ENCODE data around the gene SH3RF3. TPM values are rescaled to one million over a fixed set of nuclear protein-coding genes. Genes with fewer than 3 reads are reported as not detected.

The SH3RF3 gene
- polyA plus RNA-seq, 1 donor (not counting 4 experiments of a cell fraction or from before 2014, with no cell fraction given), result 0.08 TPM

GRCh38 chr2:109260886-109261700 lies 132.1 kb downstream of the SH3RF3 start:
- H3K4me1 ChIP-seq (ENCODE audit: control insufficient read depth, extremely low read depth, insufficient read depth, low read length), result no peaks in the 10 kb centered on the region
- DNase-seq (ENCODE audit: low read depth, low spot score) (no peak), FAIRE-seq (no peak)
- H3K4me3 ChIP-seq (ENCODE audit: control insufficient read depth in 2 of 3, extremely low read depth in 1 of 3, insufficient read depth in 2 of 3, low read depth in 1 of 3, low read length in 3 of 3), result no peak overlapping the region
- H2AFZ ChIP-seq (ENCODE audit: control insufficient read depth, low read length), result no peak overlapping the region
- H3K4me2 ChIP-seq (ENCODE audit: control insufficient read depth, extremely low read depth, insufficient read depth, low read depth, low read length), result no peak overlapping the region
- H3K9me3 ChIP-seq (ENCODE audit: control insufficient read depth, low read depth, low read length), result no peaks in the 10 kb centered on the region
- no peak overlapping the region for H3K27ac ChIP-seq (ENCODE audit: control insufficient read depth, insufficient read depth, low read length)
- H3K79me2 ChIP-seq (ENCODE audit: control insufficient read depth, insufficient read depth, low read length), result no peaks in the 10 kb centered on the region
- dilution Hi-C loops (cut with MboI; ENCODE audit: extremely low pct_ligation_motif_present, low sequenced_read_pairs), result no loop called here
- H3K9ac ChIP-seq (ENCODE audit: control insufficient read depth, extremely low read depth, insufficient read depth, low read length), result no peak overlapping the region
- TF ChIP-seq CTCF (optimal IDR thresholded peaks at IDR 0.05 in 1 of 3, IDR thresholded peaks at IDR 0.05 in 1 of 3, conservative IDR thresholded peaks at IDR 0.05 in 1 of 3; ENCODE audit: extremely low read depth in 1 of 3, insufficient read depth in 2 of 3, low read length in 3 of 3) (peak in 2 of 3 experiments; percentile 41 to 69), EZH2 (IDR thresholded peaks at IDR 0.05; ENCODE audit: low read length) (no peak)
- no peaks in the 10 kb centered on the region for H3K9me1 ChIP-seq (ENCODE audit: control insufficient read depth, extremely low read depth, insufficient read depth, low read length)
- H3K36me3 ChIP-seq (ENCODE audit: control insufficient read depth in 2 of 2, extremely low read depth in 1 of 2, insufficient read depth in 2 of 2, low read length in 2 of 2), result no peaks in the 10 kb centered on the region
- H4K20me1 ChIP-seq (ENCODE audit: control insufficient read depth, extremely low read depth, insufficient read depth, low read length), result no peaks in the 10 kb centered on the region
- H3K27me3 ChIP-seq (ENCODE audit: control insufficient read depth, extremely low read depth, insufficient read depth, low read length), result peaks cover 13% of the 10 kb centered on the region

- H3K4me1 ChIP-seq (ENCODE audit: control insufficient read depth, extremely low read depth, insufficient read depth, low read length), result peaks cover 7% of the 10 kb centered on the region
- no peaks in the 10 kb centered on the region for H3K9me3 ChIP-seq (ENCODE audit: control insufficient read depth, low read depth, low read length)
Measured at GRCh38 chr2:109261906-109262631, 133.1 kb downstream of the SH3RF3 start.

More at GRCh38 chr2:109261906-109262631, 133.1 kb downstream of the SH3RF3 start:
- Histone ChIP-seq H3K27ac (ENCODE audit: control insufficient read depth, insufficient read depth, low read length) (no peak overlapping the region), H3K36me3 (ENCODE audit: control insufficient read depth in 2 of 2, extremely low read depth in 1 of 2, insufficient read depth in 2 of 2, low read length in 2 of 2) (no peaks in the 10 kb centered on the region), H2AFZ (ENCODE audit: control insufficient read depth, low read length) (no peak overlapping the region), H3K4me2 (ENCODE audit: control insufficient read depth, extremely low read depth, insufficient read depth, low read depth, low read length) (no peak overlapping the region), H3K9ac (ENCODE audit: control insufficient read depth, extremely low read depth, insufficient read depth, low read length) (no peak overlapping the region), H3K79me2 (ENCODE audit: control insufficient read depth, insufficient read depth, low read length) (no peaks in the 10 kb centered on the region), H4K20me1 (ENCODE audit: control insufficient read depth, extremely low read depth, insufficient read depth, low read length) (no peaks in the 10 kb centered on the region), H3K9me1 (ENCODE audit: control insufficient read depth, extremely low read depth, insufficient read depth, low read length) (no peaks in the 10 kb centered on the region), H3K4me3 (ENCODE audit: control insufficient read depth in 2 of 3, extremely low read depth in 1 of 3, insufficient read depth in 2 of 3, low read depth in 1 of 3, low read length in 3 of 3) (no peak overlapping the region), H3K27me3 (ENCODE audit: control insufficient read depth, extremely low read depth, insufficient read depth, low read length) (peaks cover 8% of the 10 kb centered on the region)
- TF ChIP-seq EZH2 (IDR thresholded peaks at IDR 0.05; ENCODE audit: low read length) (no peak), CTCF (optimal IDR thresholded peaks at IDR 0.05 in 1 of 3, IDR thresholded peaks at IDR 0.05 in 1 of 3, conservative IDR thresholded peaks at IDR 0.05 in 1 of 3; ENCODE audit: extremely low read depth in 1 of 3, insufficient read depth in 2 of 3, low read length in 3 of 3) (no peak)
- FAIRE-seq (no peak), DNase-seq (ENCODE audit: low read depth, low spot score) (no peak)
- dilution Hi-C loops (cut with MboI; ENCODE audit: extremely low pct_ligation_motif_present, low sequenced_read_pairs), result no loop called here

All from keratinocyte (primary cell).